Thyroid gland (tissue), 4 donors: Measurements from ENCODE around the gene COL26A1.

ENCODE experiments used
- CTCF ChIP-seq, 6 experiments: fragments of 200-600 bp in 3 of 6; fragments of 450-650 bp in 3 of 6; sonication (generic) in 3 of 6; IDR thresholded peaks; one replicate each; pipeline ENCODE4 v1.5.1; 2016 to 2019; ENCODE audit warnings: antibody characterized with exemption in 6 of 6, mild to moderate bottlenecking in 2 of 6, inconsistent platforms in 1 of 6, moderate library complexity in 1 of 6
- POLR2A ChIP-seq, 2 donors: fragments of 450-650 bp; IDR thresholded peaks; one replicate each; pipeline ENCODE4 v1.6.1; 2017; ENCODE audit warnings: antibody characterized with exemption in 2 of 2, mild to moderate bottlenecking in 2 of 2, moderate library complexity in 1 of 2

GRCh38 chr7:101593556-101593955 lies 230.9 kb downstream of the COL26A1 start:
- TF ChIP-seq CTCF (IDR thresholded peaks at IDR 0.05) (no peak), POLR2A (IDR thresholded peaks at IDR 0.05) (no peak)
